T-cell (primary cell): ENCODE measurements around the gene ROPN1L. TPM values are rescaled to one million over a fixed set of nuclear protein-coding genes. Genes with fewer than 3 reads are reported as not detected.

ENCODE experiments used
- ATAC-seq, 4 experiments: fragments of 200-7000 bp in 3 of 4; fragments of 150-1000 bp in 1 of 4; cut with Tn5 transposase; replicated peaks in 1 of 4; 1 replicate in 3 of 4; 2 replicates in 1 of 4; pipeline ENCODE4 v1.10.0; 2021; ENCODE audit warnings: moderate library complexity in 3 of 4, mild to moderate bottlenecking in 2 of 4, moderate number of reproducible peaks in 1 of 4
- CTCF ChIA-PET, 2 donors: fragments of 300-600 bp; sonication (Branson Sonifier 250); formaldehyde crosslinking; loops; one replicate each; lab custom pipeline; 2022; ENCODE audit warnings: antibody characterized with exemption in 2 of 2; lab: Charles Lee
- POLR2A ChIA-PET, 2 donors: fragments of 300-600 bp; sonication (Branson Sonifier 250); formaldehyde crosslinking; loops; one replicate each; lab custom pipeline; 2022; ENCODE audit warnings: antibody characterized with exemption in 2 of 2; lab: Charles Lee
- DNase-seq, 35 experiments: peaks; one replicate each; pipeline versions ENCODE4 v3.0.0 to v3.0.0-alpha.2; 2013 to 2023
- H3K27ac ChIP-seq: one replicate; pipeline ENCODE4 v1.5.1; 2013; ENCODE audit warnings: low read length
- H3K27me3 ChIP-seq, 2 experiments: replicated peaks in 1 of 2; 1 replicate in 1 of 2; 2 replicates in 1 of 2; pipeline versions ENCODE4 v1.6.1 to v1.7.0; 2013; ENCODE audit warnings: low read length in 1 of 2, mixed read lengths in 1 of 2; ENCODE audit not compliant: control insufficient read depth in 2 of 2, insufficient read depth in 2 of 2; ENCODE audit errors: extremely low read depth in 1 of 2
- H3K36me3 ChIP-seq, 2 donors: 1 replicate in 1 of 2; 2 replicates in 1 of 2; pipeline versions ENCODE4 v1.6.1 to v1.7.0; 2013; ENCODE audit warnings: low read length in 1 of 2; ENCODE audit not compliant: control insufficient read depth in 2 of 2, insufficient read depth in 1 of 2; ENCODE audit errors: extremely low read depth in 1 of 2
- H3K4me1 ChIP-seq, 2 experiments: 1 replicate in 1 of 2; 2 replicates in 1 of 2; pipeline versions ENCODE4 v1.6.1 to v1.7.0; 2013; ENCODE audit warnings: low read length in 2 of 2, mixed read lengths in 1 of 2; ENCODE audit not compliant: insufficient read depth in 2 of 2, control insufficient read depth in 1 of 2; ENCODE audit errors: extremely low read depth in 1 of 2
- H3K4me3 ChIP-seq, 2 donors: 1 replicate in 1 of 2; 2 replicates in 1 of 2; pipeline versions ENCODE4 v1.5.1 to v1.7.0; 2013; ENCODE audit warnings: mild to moderate bottlenecking in 2 of 2, low read length in 1 of 2, moderate library complexity in 1 of 2; ENCODE audit not compliant: control insufficient read depth in 1 of 2; ENCODE audit errors: extremely low read depth in 1 of 2
- H3K9me3 ChIP-seq: 2 replicates; pipeline ENCODE4 v1.7.0; 2013
- H3K27ac Mint-ChIP-seq, 2 donors: one replicate each; pipeline ENCODE4 v1.8.0; 2020 to 2021; ENCODE audit warnings: mild to moderate bottlenecking in 2 of 2, mixed read lengths in 2 of 2
- H3K27me3 Mint-ChIP-seq, 2 donors: one replicate each; pipeline ENCODE4 v1.8.0; 2021 to 2022; ENCODE audit warnings: mixed read lengths in 2 of 2
- H3K36me3 Mint-ChIP-seq: one replicate; pipeline ENCODE4 v1.8.0; 2021; ENCODE audit warnings: mixed read lengths
- H3K4me1 Mint-ChIP-seq, 3 donors: one replicate each; pipeline ENCODE4 v1.8.0; 2020 to 2022; ENCODE audit warnings: mixed read lengths in 3 of 3, mild to moderate bottlenecking in 1 of 3
- H3K4me3 Mint-ChIP-seq, 3 donors: one replicate each; pipeline ENCODE4 v1.8.0; 2020 to 2022; ENCODE audit warnings: mild to moderate bottlenecking in 3 of 3, mixed read lengths in 3 of 3, moderate library complexity in 3 of 3
- H3K9me3 Mint-ChIP-seq, 3 donors: one replicate each; pipeline ENCODE4 v1.8.0; 2020 to 2022; ENCODE audit warnings: mixed read lengths in 3 of 3
- WGBS: methylation state at CpG from one replicate; pipeline ENCODE4 v1.1.5; 2013; ENCODE audit warnings: missing lambda C conversion rate; ENCODE audit not compliant: insufficient coverage; 5-methylcytosine and 5-hydroxymethylcytosine counted together
- total RNA-seq, 35 experiments: library from RNA in 6 of 35; stranded (reverse) in 6 of 35; fragments of 120-200 nt in 1 of 35; gene quantifications; one replicate each; pipeline versions ENCODE4 v1.2.1 to v1.2.4 and lab custom pipeline; 2013 to 2026

ROPN1L gene
- total RNA-seq, 5 donors from 2014 or later (not counting 1 experiment from before 2014, with no cell fraction given), result 0.61 to 1.5 (median 0.95) TPM

DNA sequence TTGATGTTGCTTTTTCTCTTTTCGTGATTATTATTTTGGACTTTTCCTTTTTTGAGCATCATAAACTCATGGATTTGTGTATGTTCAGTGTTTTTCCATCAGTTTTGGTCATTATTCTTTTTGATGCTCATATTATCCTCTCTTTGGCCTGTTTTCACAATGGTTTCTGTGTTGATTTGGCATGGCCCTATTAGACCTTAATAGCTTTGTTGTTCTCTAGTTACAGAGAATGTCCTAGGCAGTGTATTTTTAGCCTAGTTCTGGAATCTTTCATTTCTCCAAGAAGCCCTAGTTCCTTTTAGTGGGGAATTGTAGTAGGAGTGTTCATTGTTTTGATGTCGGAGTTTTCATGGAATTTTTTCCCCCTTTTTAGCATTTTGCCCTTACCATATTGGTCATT is 41.3 kb upstream of the ROPN1L start:
- ATAC-seq, result no peak
- H3K27me3 Mint-ChIP-seq, result no peaks in the 10 kb centered on the region

GRCh38 chr5:10400831-10401230 is 40.8 kb upstream of the ROPN1L start:
- POLR2A ChIA-PET, result no interaction called here
- no peak overlapping the region for H3K27ac Mint-ChIP-seq

More for the DNA sequence above, 41.3 kb upstream of the ROPN1L start:
- ChIA-PET CTCF (no interaction called here), POLR2A (interaction anchor here in 1 of 2 donors (0.5 kb wide), 1 partner anchor 19 kb away, joined by 11 read pairs; no protein-coding TSS in a partner anchor)
- H3K9me3 ChIP-seq, result no peaks in the 10 kb centered on the region
- H3K4me3 ChIP-seq, result no peak overlapping the region
- WGBS, result no CpG with 5 or more reads among the region's 2 CpGs
- peaks cover 9 to 62% of the 10 kb centered on the region in 2 donors for H3K36me3 ChIP-seq
- no peak overlapping the region for H3K4me3 Mint-ChIP-seq
- H3K4me1 ChIP-seq, result no peaks in the 10 kb centered on the region
- no peaks in the 10 kb centered on the region for H3K27me3 ChIP-seq
- H3K9me3 Mint-ChIP-seq, result no peaks in the 10 kb centered on the region
- no peak overlapping the region for H3K27ac Mint-ChIP-seq
- peaks cover 0 to 4% (median 0%) of the 10 kb centered on the region in 3 donors for H3K4me1 Mint-ChIP-seq
- H3K36me3 Mint-ChIP-seq, result peaks cover 47% of the 10 kb centered on the region
- no peak overlapping the region for H3K27ac ChIP-seq
- no peak for DNase-seq

GRCh38 chr5:10401498-10401897 is 40.2 kb upstream of the ROPN1L start:
- Mint-ChIP-seq H3K27ac (peak overlapping the region in 1 of 2 donors; percentile 28), H3K4me1 (peaks cover 0 to 4% (median 0%) of the 10 kb centered on the region in 3 donors), H3K36me3 (peaks cover 39% of the 10 kb centered on the region), H3K9me3 (no peaks in the 10 kb centered on the region), H3K27me3 (no peaks in the 10 kb centered on the region), H3K4me3 (no peak overlapping the region)
- Histone ChIP-seq H3K27me3 (no peaks in the 10 kb centered on the region), H3K36me3 (peaks cover 11 to 62% of the 10 kb centered on the region in 2 donors), H3K9me3 (no peaks in the 10 kb centered on the region), H3K27ac (no peak overlapping the region), H3K4me1 (no peaks in the 10 kb centered on the region), H3K4me3 (no peak overlapping the region)
- POLR2A ChIA-PET, result interaction anchor here in 1 of 2 donors (0.8 kb wide), 1 partner anchor 134 kb away, joined by 4 read pairs; no protein-coding TSS in a partner anchor
- WGBS, result no CpG with 5 or more reads among the region's 1 CpG
- ATAC-seq (no peak), DNase-seq (no peak)
- CTCF ChIA-PET, result no interaction called here

More at GRCh38 chr5:10400831-10401230, 40.8 kb upstream of the ROPN1L start:
- CTCF ChIA-PET, result no interaction called here
- 100% methylated on average over 1 of the region's 3 CpGs for WGBS
- Histone ChIP-seq H3K27me3 (no peaks in the 10 kb centered on the region), H3K36me3 (peaks cover 11 to 62% of the 10 kb centered on the region in 2 donors), H3K9me3 (no peaks in the 10 kb centered on the region), H3K27ac (no peak overlapping the region), H3K4me1 (no peaks in the 10 kb centered on the region), H3K4me3 (no peak overlapping the region)
- Mint-ChIP-seq H3K36me3 (peaks cover 44% of the 10 kb centered on the region), H3K4me3 (no peak overlapping the region), H3K4me1 (peaks cover 0 to 4% (median 0%) of the 10 kb centered on the region in 3 donors), H3K9me3 (no peaks in the 10 kb centered on the region), H3K27me3 (no peaks in the 10 kb centered on the region)
- DNase-seq (no peak), ATAC-seq (no peak)

DNA sequence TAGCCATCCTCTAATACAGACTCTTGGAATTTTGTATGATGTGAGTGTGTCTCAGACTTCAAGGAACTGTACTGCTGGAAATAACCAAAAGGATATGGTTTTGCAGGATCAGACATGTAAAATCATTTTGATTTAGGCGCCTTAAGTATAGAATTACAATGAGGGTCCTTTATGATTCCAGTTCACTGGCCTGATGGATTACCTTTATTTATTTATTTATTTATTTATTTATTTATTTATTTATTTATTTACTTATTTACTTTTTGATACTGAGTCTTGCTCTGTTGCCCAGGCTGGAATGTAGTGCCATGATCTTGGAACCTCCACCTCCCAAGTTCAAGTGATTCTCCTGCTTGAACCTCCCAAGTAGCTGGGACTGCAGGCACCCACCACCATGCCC is 37.9 kb upstream of the ROPN1L start:
- Mint-ChIP-seq H3K4me3 (no peak overlapping the region), H3K9me3 (no peaks in the 10 kb centered on the region), H3K27me3 (no peaks in the 10 kb centered on the region), H3K4me1 (peaks cover 0 to 6% (median 2%) of the 10 kb centered on the region in 3 donors), H3K36me3 (peaks cover 39% of the 10 kb centered on the region), H3K27ac (no peak overlapping the region)
- no peak overlapping the region for H3K27ac ChIP-seq
- H3K36me3 ChIP-seq, result peaks cover 5 to 67% of the 10 kb centered on the region in 2 donors
- CTCF ChIA-PET, result no interaction called here
- no peak overlapping the region for H3K4me3 ChIP-seq
- no peaks in the 10 kb centered on the region for H3K27me3 ChIP-seq
- no peaks in the 10 kb centered on the region for H3K9me3 ChIP-seq
- ATAC-seq, result no peak
- POLR2A ChIA-PET, result no interaction called here
- no peak for DNase-seq
- WGBS, result no CpG with 5 or more reads among the region's 1 CpG
- no peaks in the 10 kb centered on the region for H3K4me1 ChIP-seq

GRCh38 chr5:10406651-10407050 is 35.0 kb upstream of the ROPN1L start:
- Histone ChIP-seq H3K27me3 (no peaks in the 10 kb centered on the region), H3K9me3 (no peaks in the 10 kb centered on the region), H3K4me1 (no peaks in the 10 kb centered on the region), H3K4me3 (no peak overlapping the region), H3K27ac (no peak overlapping the region), H3K36me3 (peaks cover 5 to 75% of the 10 kb centered on the region in 2 donors)
- no CpG with 5 or more reads among the region's 3 CpGs for WGBS
- no peak for ATAC-seq
- H3K27me3 Mint-ChIP-seq, result no peaks in the 10 kb centered on the region
- H3K27ac Mint-ChIP-seq, result no peak overlapping the region
- H3K4me1 Mint-ChIP-seq, result peaks cover 5 to 13% (median 7%) of the 10 kb centered on the region in 3 donors
- DNase-seq, result no peak
- H3K9me3 Mint-ChIP-seq, result no peaks in the 10 kb centered on the region
- POLR2A ChIA-PET, result no interaction called here
- no peak overlapping the region for H3K4me3 Mint-ChIP-seq
- CTCF ChIA-PET, result no interaction called here
- H3K36me3 Mint-ChIP-seq, result peaks cover 51% of the 10 kb centered on the region

- Histone ChIP-seq H3K27me3 (no peaks in the 10 kb centered on the region), H3K9me3 (no peaks in the 10 kb centered on the region), H3K36me3 (peaks cover 5 to 83% of the 10 kb centered on the region in 2 donors), H3K27ac (no peak overlapping the region), H3K4me3 (no peak overlapping the region), H3K4me1 (no peaks in the 10 kb centered on the region)
- no peak for ATAC-seq
- Mint-ChIP-seq H3K4me3 (no peak overlapping the region), H3K27me3 (no peaks in the 10 kb centered on the region), H3K36me3 (peaks cover 56% of the 10 kb centered on the region), H3K27ac (peak overlapping the region; percentile 19 to 33), H3K4me1 (peaks cover 8 to 13% (median 10%) of the 10 kb centered on the region in 3 donors), H3K9me3 (no peaks in the 10 kb centered on the region)
- POLR2A ChIA-PET, result interaction anchor here in 1 of 2 donors (0.5 to 0.7 kb wide), 2 partner anchors 10 to 16 kb away, joined by 3 read pairs; no protein-coding TSS in a partner anchor
- CTCF ChIA-PET, result no interaction called here
- DNase-seq, result no peak
- 100% methylated on average over 1 of the region's 1 CpG for WGBS
These were observed 32.2 kb upstream of the ROPN1L start for GRCh38 chr5:10409504-10409903.
